SK-N-SH treated with all-trans-retinoic acid at 6 μM for 48 hours (cell line): ENCODE results near the gene GAMT.

Experiments used
- ATAC-seq: fragments of 200-7000 bp; cut with Tn5 transposase; 3 replicates; pipeline ENCODE4 v1.9.1; 2020; ENCODE audit warnings: mild to moderate bottlenecking, moderate library complexity
- ARNTL ChIP-seq: fragments of 450-650 bp; formaldehyde crosslinking; IDR thresholded peaks from 2 replicates; pipeline ENCODE4 v1.5.0; 2020; ENCODE audit warnings: low read depth, mild to moderate bottlenecking, moderate library complexity, borderline replicate concordance
- BACH2 ChIP-seq: fragments of 250-450 bp; sonication (Bioruptor Pico); IDR thresholded peaks from 2 replicates; pipeline ENCODE4 v1.9.0; 2021; ENCODE audit warnings: mild to moderate bottlenecking, borderline replicate concordance
- CSDC2 ChIP-seq: fragments of 250-450 bp; sonication (Bioruptor Pico); IDR thresholded peaks from 2 replicates; pipeline ENCODE4 v1.5.0; 2020; ENCODE audit warnings: mild to moderate bottlenecking, moderate library complexity
- ESRRG ChIP-seq: fragments of 250-450 bp; sonication (Bioruptor Pico); IDR thresholded peaks from 2 replicates; pipeline ENCODE4 v1.6.1; 2021; ENCODE audit warnings: mild to moderate bottlenecking
- ISL1 ChIP-seq: fragments of 250-450 bp; sonication (Bioruptor Pico); IDR thresholded peaks from 2 replicates; pipeline ENCODE4 v2.1.2; 2022; ENCODE audit warnings: mild to moderate bottlenecking, moderate library complexity
- OSR1 ChIP-seq: fragments of 250-450 bp; sonication (Bioruptor Pico); IDR thresholded peaks from 2 replicates; pipeline ENCODE4 v1.8.0; 2022; ENCODE audit warnings: moderate library complexity, mild to moderate bottlenecking, inconsistent platforms
- PPARA ChIP-seq: fragments of 250-450 bp; sonication (Bioruptor Pico); IDR thresholded peaks from 2 replicates; pipeline ENCODE4 v1.5.0; 2020; ENCODE audit warnings: mild to moderate bottlenecking, borderline replicate concordance
- RARB ChIP-seq: fragments of 250-450 bp; sonication (Bioruptor Pico); IDR thresholded peaks from 2 replicates; pipeline ENCODE4 v1.8.0; 2021; ENCODE audit warnings: mild to moderate bottlenecking, moderate library complexity
- SNAI2 ChIP-seq: fragments of 250-450 bp; sonication (Bioruptor Pico); IDR thresholded peaks from 2 replicates; pipeline ENCODE4 v1.5.0; 2020; ENCODE audit warnings: mild to moderate bottlenecking, moderate library complexity
- TCF4 ChIP-seq: fragments of 250-450 bp; sonication (Bioruptor Pico); IDR thresholded peaks from 2 replicates; pipeline ENCODE4 v1.8.0; 2021; ENCODE audit warnings: mild to moderate bottlenecking, moderate library complexity, borderline replicate concordance
- TOX ChIP-seq: fragments of 250-450 bp; sonication (Bioruptor Pico); IDR thresholded peaks from 2 replicates; pipeline ENCODE4 v1.8.0; 2021; ENCODE audit warnings: mild to moderate bottlenecking, moderate library complexity, borderline replicate concordance
- ZC3H10 ChIP-seq: fragments of 250-450 bp; sonication (Bioruptor Pico); IDR thresholded peaks from 2 replicates; pipeline ENCODE4 v1.5.1; 2021; ENCODE audit warnings: mild to moderate bottlenecking, moderate library complexity
- ZFP3 ChIP-seq: fragments of 250-450 bp; sonication (Bioruptor Pico); IDR thresholded peaks from 2 replicates; pipeline ENCODE4 v1.5.0; 2020; ENCODE audit warnings: mild to moderate bottlenecking, moderate library complexity
- ZFP30 ChIP-seq: fragments of 450-650 bp; formaldehyde crosslinking; IDR thresholded peaks from 2 replicates; pipeline ENCODE4 v1.5.0; 2022; ENCODE audit warnings: mild to moderate bottlenecking, moderate library complexity
- ZNF565 ChIP-seq: fragments of 450-650 bp; formaldehyde crosslinking; conservative IDR thresholded peaks from 2 replicates; pipeline ENCODE4 v1.5.0; 2020; ENCODE audit warnings: low read depth, mild to moderate bottlenecking, moderate library complexity
- ZNF70 ChIP-seq: fragments of 450-650 bp; formaldehyde crosslinking; IDR thresholded peaks from 2 replicates; pipeline ENCODE4 v1.5.0; 2020; ENCODE audit warnings: mild to moderate bottlenecking, moderate library complexity
- ZNF8 ChIP-seq: fragments of 450-650 bp; formaldehyde crosslinking; IDR thresholded peaks from 2 replicates; pipeline ENCODE4 v1.5.0; 2020; ENCODE audit warnings: mild to moderate bottlenecking, moderate library complexity
- TF ChIP-seq, protein P1 (sequence below): fragments of 250-450 bp; sonication (Bioruptor Pico); IDR thresholded peaks from 2 replicates; pipeline ENCODE4 v1.5.0; 2020; ENCODE audit warnings: mild to moderate bottlenecking, moderate library complexity
- TF ChIP-seq, protein P2 (sequence below): fragments of 250-450 bp; sonication (Bioruptor Pico); IDR thresholded peaks from 2 replicates; pipeline ENCODE4 v1.5.1; 2021; ENCODE audit warnings: mild to moderate bottlenecking, moderate library complexity
- TF ChIP-seq, protein P3 (sequence below): fragments of 250-450 bp; sonication (Bioruptor Pico); IDR thresholded peaks from 2 replicates; pipeline ENCODE4 v1.8.0; 2021; ENCODE audit warnings: low read depth, mild to moderate bottlenecking, moderate library complexity, borderline replicate concordance
- TF ChIP-seq, protein P4 (sequence below): fragments of 250-450 bp; sonication (Bioruptor Pico); IDR thresholded peaks from 2 replicates; pipeline ENCODE4 v1.5.1; 2020; ENCODE audit warnings: low read depth, mild to moderate bottlenecking, moderate library complexity
- TF ChIP-seq, protein P5 (sequence below): fragments of 250-450 bp; sonication (Bioruptor Pico); IDR thresholded peaks from 2 replicates; pipeline ENCODE4 v1.8.0; 2020; ENCODE audit warnings: mild to moderate bottlenecking, moderate library complexity, borderline replicate concordance

GAMT gene

DNA sequence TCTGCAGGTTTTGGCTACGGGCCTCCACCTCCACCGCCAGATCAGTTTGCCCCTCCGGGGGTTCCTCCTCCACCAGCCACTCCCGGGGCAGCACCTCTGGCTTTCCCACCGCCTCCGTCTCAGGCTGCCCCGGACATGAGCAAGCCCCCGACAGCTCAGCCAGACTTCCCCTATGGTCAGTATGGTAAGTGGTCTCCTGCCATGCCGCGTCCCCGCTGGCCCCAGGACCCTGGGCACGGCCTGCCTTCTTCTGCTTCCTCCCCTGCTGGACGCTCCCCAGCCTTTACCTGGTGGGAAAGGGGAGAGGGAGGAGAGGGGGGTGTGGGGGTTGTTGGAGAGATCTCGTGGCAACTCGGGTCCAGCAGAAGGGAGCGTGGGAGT is 31.2 kb upstream of the GAMT start:
- TF ChIP-seq SNAI2 (no peak), ZFP30 (CRISPR knock-in tag) (no peak), ZNF70 (CRISPR knock-in tag) (no peak), TCF4 (CRISPR knock-in tag) (no peak), CSDC2 (CRISPR knock-in tag) (no peak), OSR1 (CRISPR knock-in tag) (no peak), PPARA (CRISPR knock-in tag) (no peak), ZFP3 (CRISPR knock-in tag) (no peak), ZNF8 (no peak), ESRRG (CRISPR knock-in tag) (no peak), ARNTL (CRISPR knock-in tag) (no peak), ZC3H10 (CRISPR knock-in tag) (no peak), BACH2 (CRISPR knock-in tag) (no peak), ZNF565 (CRISPR knock-in tag) (no peak), ISL1 (no peak), RARB (CRISPR knock-in tag) (no peak)
- TF ChIP-seq, protein P1, sequence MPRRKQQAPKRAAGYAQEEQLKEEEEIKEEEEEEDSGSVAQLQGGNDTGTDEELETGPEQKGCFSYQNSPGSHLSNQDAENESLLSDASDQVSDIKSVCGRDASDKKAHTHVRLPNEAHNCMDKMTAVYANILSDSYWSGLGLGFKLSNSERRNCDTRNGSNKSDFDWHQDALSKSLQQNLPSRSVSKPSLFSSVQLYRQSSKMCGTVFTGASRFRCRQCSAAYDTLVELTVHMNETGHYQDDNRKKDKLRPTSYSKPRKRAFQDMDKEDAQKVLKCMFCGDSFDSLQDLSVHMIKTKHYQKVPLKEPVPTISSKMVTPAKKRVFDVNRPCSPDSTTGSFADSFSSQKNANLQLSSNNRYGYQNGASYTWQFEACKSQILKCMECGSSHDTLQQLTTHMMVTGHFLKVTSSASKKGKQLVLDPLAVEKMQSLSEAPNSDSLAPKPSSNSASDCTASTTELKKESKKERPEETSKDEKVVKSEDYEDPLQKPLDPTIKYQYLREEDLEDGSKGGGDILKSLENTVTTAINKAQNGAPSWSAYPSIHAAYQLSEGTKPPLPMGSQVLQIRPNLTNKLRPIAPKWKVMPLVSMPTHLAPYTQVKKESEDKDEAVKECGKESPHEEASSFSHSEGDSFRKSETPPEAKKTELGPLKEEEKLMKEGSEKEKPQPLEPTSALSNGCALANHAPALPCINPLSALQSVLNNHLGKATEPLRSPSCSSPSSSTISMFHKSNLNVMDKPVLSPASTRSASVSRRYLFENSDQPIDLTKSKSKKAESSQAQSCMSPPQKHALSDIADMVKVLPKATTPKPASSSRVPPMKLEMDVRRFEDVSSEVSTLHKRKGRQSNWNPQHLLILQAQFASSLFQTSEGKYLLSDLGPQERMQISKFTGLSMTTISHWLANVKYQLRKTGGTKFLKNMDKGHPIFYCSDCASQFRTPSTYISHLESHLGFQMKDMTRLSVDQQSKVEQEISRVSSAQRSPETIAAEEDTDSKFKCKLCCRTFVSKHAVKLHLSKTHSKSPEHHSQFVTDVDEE (CRISPR knock-in tag), result no peak
- TF ChIP-seq, protein P2, sequence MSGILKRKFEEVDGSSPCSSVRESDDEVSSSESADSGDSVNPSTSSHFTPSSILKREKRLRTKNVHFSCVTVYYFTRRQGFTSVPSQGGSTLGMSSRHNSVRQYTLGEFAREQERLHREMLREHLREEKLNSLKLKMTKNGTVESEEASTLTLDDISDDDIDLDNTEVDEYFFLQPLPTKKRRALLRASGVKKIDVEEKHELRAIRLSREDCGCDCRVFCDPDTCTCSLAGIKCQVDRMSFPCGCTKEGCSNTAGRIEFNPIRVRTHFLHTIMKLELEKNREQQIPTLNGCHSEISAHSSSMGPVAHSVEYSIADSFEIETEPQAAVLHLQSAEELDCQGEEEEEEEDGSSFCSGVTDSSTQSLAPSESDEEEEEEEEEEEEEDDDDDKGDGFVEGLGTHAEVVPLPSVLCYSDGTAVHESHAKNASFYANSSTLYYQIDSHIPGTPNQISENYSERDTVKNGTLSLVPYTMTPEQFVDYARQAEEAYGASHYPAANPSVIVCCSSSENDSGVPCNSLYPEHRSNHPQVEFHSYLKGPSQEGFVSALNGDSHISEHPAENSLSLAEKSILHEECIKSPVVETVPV (CRISPR knock-in tag), result no peak
- TF ChIP-seq, protein P3, sequence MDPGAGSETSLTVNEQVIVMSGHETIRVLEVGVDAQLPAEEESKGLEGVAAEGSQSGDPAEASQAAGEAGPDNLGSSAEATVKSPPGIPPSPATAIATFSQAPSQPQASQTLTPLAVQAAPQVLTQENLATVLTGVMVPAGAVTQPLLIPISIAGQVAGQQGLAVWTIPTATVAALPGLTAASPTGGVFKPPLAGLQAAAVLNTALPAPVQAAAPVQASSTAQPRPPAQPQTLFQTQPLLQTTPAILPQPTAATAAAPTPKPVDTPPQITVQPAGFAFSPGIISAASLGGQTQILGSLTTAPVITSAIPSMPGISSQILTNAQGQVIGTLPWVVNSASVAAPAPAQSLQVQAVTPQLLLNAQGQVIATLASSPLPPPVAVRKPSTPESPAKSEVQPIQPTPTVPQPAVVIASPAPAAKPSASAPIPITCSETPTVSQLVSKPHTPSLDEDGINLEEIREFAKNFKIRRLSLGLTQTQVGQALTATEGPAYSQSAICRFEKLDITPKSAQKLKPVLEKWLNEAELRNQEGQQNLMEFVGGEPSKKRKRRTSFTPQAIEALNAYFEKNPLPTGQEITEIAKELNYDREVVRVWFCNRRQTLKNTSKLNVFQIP (CRISPR knock-in tag), result no peak
- ATAC-seq, result no peak

DNA sequence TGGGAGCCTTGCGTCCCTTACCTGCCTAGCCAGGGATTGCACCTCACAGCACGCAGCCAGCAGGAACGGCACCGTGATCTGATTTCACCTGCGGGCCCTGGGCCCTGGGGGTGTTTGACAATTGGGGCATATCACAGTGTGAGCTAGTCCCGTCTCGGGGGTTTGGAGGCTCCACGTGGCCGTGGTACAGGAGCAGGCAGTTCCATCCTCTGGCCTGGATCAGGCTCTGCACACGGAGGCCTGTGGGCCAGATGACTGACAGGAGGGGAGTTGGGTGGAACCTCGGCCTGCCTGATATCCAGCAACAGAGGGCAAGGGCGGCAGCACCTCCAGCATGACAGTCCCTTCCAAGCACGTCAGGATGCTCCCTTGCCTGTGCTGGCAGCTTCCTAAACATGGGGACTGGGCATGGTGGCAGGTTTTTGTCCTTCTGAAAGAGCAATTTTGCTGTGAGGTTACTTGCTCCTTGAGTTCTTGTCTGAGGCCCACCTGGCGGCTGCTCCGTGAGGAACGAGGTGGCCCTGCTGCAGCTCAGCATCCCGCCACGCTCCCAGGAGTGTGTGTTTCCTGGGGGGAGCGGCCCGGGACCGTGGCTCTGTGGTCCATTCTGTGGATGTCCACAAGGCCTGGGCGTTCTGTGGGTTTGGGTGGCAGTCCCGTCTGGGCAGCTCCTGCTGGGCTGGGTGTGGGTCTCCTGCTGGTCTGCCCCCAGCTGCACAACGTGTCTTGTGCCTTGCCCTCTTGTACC is 30.6 kb upstream of the GAMT start:
- ATAC-seq, result no peak
- no peak for TF ChIP-seq OSR1 (CRISPR knock-in tag)
- TF ChIP-seq, protein P3 (CRISPR knock-in tag), result no peak
- no peak for TF ChIP-seq TOX (CRISPR knock-in tag)

DNA sequence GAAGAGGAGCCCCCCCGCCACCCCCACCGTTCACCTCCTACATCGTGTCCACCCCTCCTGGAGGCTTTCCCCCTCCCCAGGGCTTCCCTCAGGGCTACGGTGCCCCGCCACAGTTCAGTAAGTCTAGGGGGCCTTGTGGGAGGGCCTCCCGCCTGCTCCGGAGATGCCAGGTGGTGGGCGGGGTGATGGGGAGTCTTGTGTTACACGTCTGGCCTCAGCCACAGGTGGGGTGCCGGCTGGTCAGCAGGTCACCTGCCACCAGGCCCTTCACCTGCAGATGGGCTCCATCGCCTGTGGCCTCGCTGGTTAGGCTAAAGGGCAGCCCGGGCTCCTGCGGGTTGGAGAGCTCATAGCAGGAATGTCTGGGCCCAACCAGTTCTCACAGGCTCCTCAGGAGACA is 28.9 kb upstream of the GAMT start:
- no peak for ATAC-seq
- TF ChIP-seq ZFP30 (CRISPR knock-in tag), result no peak
- TF ChIP-seq ZNF70 (CRISPR knock-in tag), result no peak
- TF ChIP-seq ESRRG (CRISPR knock-in tag), result no peak
- TF ChIP-seq, protein P4, sequence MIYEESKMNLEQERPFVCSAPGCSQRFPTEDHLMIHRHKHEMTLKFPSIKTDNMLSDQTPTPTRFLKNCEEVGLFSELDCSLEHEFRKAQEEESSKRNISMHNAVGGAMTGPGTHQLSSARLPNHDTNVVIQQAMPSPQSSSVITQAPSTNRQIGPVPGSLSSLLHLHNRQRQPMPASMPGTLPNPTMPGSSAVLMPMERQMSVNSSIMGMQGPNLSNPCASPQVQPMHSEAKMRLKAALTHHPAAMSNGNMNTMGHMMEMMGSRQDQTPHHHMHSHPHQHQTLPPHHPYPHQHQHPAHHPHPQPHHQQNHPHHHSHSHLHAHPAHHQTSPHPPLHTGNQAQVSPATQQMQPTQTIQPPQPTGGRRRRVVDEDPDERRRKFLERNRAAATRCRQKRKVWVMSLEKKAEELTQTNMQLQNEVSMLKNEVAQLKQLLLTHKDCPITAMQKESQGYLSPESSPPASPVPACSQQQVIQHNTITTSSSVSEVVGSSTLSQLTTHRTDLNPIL, result no peak
- TF ChIP-seq SNAI2, result no peak
- TF ChIP-seq OSR1 (CRISPR knock-in tag), result no peak
- TF ChIP-seq, protein P2 (CRISPR knock-in tag), result no peak
- TF ChIP-seq, protein P1 (CRISPR knock-in tag), result no peak
- TF ChIP-seq, protein P5, sequence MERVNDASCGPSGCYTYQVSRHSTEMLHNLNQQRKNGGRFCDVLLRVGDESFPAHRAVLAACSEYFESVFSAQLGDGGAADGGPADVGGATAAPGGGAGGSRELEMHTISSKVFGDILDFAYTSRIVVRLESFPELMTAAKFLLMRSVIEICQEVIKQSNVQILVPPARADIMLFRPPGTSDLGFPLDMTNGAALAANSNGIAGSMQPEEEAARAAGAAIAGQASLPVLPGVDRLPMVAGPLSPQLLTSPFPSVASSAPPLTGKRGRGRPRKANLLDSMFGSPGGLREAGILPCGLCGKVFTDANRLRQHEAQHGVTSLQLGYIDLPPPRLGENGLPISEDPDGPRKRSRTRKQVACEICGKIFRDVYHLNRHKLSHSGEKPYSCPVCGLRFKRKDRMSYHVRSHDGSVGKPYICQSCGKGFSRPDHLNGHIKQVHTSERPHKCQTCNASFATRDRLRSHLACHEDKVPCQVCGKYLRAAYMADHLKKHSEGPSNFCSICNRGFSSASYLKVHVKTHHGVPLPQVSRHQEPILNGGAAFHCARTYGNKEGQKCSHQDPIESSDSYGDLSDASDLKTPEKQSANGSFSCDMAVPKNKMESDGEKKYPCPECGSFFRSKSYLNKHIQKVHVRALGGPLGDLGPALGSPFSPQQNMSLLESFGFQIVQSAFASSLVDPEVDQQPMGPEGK (CRISPR knock-in tag), result no peak
- TF ChIP-seq ZFP3 (CRISPR knock-in tag), result no peak
- TF ChIP-seq ARNTL (CRISPR knock-in tag), result no peak
